Esophagus squamous epithelium (tissue), 4 donors: ENCODE data around the gene GMNC.

ENCODE experiments used
- CTCF ChIP-seq, 6 experiments: fragments of 450-650 bp in 4 of 6; fragments of 200-600 bp in 2 of 6; sonication (generic) in 2 of 6; IDR thresholded peaks; one replicate each; pipeline ENCODE4 v1.5.1; 2016 to 2019; ENCODE audit warnings: antibody characterized with exemption in 6 of 6, mild to moderate bottlenecking in 4 of 6, moderate library complexity in 4 of 6
- POLR2A ChIP-seq, 4 donors: fragments of 450-650 bp; IDR thresholded peaks; one replicate each; pipeline ENCODE4 v1.6.1; 2017; ENCODE audit warnings: antibody characterized with exemption in 4 of 4, mild to moderate bottlenecking in 4 of 4, moderate library complexity in 3 of 4

- no peak for TF ChIP-seq CTCF (IDR thresholded peaks at IDR 0.05)
- TF ChIP-seq POLR2A (IDR thresholded peaks at IDR 0.05) = no peak
These were observed 48.9 kb upstream of the GMNC start for GRCh38 chr3:190911382-190911781.
